HG02642 (cell line): ENCODE results near the gene ARL5C.
"Not testable (repeated sequence)": the region's sequence is repeated elsewhere in the genome, so short reads cannot be mapped to it uniquely, and the experiment has no call there.

ENCODE experiments used
- ATAC-seq: cut with Tn5 transposase; IDR thresholded peaks from one replicate; pipeline ENCODE4 v1.9.1; 2021; ENCODE audit warnings: mild to moderate bottlenecking; ENCODE audit not compliant: unreplicated experiment, poor library complexity

Gene ARL5C

DNA sequence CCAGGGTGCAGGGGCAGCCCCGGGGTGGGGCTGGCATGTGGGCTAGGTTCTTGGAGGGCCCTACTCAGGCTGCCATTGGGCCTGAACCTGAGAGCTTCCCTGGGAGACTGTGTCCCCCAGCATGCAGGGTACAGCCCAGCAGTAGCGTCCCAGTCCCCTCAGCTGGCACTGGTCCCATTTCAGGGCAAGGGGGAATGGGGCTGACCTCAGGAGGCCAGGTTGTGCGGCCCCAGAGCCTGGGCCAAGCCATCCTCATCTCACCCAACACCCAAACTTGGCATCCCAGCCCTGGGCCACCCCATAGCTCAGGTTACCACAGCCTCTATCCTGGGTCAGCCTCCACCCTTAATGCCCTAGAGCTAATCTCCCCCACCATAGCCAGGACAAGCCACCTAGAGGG lies 20.8 kb downstream of the ARL5C start:
- ATAC-seq = no peak

DNA sequence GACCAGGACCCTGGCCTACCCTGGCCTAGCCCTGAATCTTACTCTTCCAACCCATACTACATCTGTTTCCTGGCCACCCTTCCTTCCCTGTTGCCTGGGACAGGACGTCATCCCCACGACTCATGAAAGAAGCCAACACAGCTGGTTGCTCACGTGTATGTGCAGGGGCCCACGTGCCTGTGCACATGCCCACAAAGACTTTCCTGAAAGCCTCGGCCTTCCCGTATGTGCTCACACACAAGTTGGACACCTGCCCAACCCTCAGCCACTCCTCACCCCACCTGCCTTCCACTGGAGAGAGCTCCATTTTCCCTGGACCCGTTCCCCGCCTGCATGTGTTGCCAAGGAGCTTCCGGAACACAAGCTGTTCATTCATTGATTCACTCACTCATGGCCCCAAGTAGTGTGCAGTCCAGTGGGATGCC lies 21.5 kb downstream of the ARL5C start:
- no peak for ATAC-seq

DNA sequence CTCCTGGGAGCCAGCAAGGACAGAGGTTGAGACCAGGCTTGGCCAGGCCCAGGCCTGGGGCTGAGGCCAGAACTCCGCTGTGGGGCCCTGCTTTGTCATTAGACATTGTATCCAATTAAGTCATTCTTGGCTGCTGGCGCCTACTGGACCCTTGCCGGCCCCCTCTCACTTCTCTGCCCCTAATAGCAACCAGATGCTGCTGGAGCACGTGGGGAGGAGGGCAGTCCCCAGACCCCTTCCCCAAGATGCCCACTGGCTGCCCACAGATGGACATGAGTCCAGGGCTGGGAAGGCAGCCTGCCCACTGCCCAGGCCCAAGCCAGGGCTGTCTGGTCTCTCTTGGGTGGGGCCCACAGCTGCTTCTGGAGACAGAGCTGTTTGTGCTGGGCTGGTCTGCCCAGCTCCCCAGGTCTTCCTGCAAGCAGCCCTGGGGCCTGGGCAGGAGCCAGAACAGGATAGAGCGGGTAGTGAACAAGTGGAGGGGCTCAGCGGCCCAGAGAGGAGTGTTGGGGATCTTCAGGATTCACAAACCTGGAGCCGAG lies 22.3 kb downstream of the ARL5C start:
- no peak for ATAC-seq

DNA sequence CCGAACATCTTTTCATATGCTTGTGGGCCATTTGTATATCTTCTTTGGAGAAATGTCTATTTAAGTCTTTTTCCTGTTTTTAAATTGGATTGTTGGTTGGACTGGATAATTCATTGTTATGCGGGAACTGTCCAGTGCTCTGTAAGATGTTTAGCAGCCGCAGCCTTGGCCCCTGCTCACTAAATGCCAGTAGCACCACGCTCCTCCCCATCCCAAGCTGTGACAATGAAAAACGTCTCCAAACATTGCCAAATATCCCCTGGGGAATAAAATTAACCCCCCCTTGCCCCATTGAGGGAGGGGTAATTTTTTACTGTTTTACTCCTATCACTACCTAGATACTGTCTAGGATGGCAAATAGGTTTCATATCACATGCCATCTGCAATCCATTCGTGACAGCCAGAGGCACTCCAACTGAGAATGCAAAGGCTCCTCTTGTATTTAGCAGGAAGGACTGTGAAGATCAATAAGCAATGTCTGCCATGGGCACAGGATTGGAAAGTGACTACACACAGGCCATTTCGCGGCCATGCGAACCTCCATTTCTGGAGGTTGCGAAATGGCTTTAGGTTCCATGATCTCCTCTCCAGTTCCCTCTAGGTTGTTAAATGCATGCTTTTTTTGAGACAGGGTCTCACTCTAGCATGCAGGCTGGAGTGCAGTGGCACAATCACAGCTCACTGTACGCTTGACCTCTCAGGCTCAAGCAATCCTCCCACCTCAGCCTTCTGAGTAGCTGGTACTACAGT lies 23.9 kb downstream of the ARL5C start:
- no peak for ATAC-seq

DNA sequence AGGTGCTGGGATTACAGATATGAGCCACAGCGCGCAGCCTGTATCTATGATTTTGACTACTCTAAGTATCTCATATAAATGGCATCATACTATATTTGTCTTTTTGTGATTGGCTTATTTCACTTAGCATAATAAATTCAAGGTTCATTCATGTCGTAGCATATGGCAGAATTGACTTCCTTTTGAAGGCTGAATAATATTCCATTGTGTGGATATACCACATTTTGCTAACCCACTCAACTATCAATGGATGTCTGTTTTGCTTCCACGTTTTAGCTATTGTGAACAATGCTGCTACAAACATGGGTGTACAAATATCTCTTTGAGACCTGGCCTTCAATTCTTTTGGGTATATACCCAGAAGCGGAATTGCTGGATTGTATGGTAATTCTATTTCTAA lies 24.7 kb downstream of the ARL5C start:
- ATAC-seq = no peak

DNA sequence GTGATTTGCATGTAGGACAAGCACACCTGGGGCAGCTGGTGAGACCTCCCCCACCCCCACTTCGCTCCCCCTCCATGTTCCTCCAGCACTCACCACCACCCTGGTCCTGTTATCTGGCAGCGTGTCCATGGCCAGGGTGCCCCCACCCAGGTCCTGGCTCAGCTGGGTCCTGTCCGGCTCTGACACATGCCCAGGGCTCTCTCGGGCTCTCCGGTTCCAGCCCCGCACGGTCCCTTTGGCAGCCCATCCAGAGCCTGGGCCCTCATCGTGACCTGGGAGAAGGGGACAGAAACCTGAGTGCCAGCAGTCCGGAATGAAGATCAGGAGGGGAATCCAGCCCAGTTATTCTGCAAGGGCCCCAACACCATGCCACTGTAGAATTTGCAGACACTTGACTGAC lies 26.4 kb downstream of the ARL5C start:
- ATAC-seq = no peak

DNA sequence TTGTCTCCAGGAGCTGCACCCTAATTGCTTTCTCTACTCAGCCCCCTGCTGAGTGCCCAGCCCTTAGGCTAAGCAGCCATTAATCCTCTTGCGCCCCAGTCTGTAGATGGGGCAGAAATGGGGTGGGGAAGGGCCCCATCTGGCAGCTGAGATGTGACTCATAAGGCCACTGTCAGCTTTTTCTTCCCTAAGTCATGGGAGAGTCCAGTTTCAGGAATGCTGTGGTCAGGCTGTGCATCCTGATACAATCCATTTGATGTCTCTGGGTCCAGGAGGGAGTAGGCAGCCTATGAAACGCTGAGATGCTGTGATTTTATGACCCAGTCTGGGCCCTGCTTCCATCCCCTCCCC lies 26.8 kb downstream of the ARL5C start:
- no peak for ATAC-seq

DNA sequence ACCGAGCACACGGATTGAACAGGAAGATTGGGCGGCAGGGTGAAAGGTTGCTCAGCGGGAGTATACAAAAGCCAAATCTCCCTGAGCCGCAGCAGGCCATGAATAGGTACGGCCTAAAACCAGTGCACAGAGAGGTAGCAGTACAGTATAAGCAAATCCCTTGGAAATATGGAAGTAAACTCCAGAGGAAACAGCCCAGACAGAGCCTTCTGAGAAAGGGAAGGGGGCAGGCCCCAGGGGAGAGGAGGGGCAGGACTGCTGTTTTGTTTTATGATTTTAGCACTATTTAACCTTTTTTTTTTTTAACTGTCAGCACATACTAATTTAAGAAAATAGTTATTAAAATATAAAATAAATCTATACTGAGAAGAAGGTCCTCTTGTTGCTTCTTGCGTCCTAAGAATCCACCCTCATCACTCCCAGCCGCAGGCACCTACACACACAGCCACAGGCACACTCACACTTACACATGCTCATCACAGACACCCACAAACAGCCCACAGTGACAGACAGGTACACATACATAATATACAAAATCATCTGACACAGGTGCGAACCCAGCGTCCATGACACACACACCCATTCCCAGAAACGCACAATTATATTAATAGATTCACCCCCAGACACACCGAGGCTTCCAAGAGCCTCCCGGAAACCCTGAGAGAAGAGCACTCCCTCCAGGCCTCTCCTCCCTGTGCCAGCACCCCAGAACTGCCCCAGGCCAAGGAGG lies 27.4 kb downstream of the ARL5C start:
- ATAC-seq = no peak

DNA sequence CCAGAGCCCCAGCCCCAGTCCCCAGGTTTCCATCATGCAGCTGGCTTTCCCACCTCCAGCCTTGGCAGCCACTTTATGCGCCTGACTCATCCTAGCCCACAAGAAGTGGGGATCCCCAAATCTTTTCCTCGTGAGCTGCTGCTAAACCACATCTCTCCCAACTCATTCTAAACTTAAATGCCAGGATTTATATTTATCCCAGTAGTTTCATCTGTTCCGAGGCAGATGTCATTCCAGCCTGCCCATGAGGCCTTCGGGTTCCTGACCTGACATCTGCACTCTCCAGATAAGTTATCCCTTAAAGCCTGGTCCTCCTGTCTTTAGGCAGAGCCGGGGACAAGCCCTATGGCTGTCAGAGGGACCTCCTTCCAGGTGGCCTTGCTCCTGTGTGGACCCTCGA lies 31.1 kb downstream of the ARL5C start:
- ATAC-seq = no peak

DNA sequence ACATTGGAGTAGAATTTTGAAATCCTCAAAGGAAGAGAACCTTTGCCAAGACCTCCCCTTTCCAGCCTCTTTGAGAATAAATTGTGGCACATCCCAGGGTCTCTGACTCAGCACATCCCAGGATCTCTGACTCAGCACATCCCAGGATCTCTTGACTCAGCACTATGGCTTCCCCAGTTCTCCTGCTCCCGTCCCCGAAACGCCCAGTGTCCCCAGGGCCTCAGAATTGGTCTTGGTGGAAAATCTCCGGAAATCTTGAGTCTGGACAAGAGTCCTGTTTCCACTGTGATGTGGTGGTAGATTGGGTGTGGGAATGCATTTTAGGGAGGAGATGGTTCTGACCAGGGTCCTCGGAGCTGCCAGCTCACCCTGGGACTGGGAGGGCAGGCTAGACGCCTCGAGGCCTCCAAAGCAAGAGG lies 33.8 kb downstream of the ARL5C start:
- ATAC-seq = no peak

DNA sequence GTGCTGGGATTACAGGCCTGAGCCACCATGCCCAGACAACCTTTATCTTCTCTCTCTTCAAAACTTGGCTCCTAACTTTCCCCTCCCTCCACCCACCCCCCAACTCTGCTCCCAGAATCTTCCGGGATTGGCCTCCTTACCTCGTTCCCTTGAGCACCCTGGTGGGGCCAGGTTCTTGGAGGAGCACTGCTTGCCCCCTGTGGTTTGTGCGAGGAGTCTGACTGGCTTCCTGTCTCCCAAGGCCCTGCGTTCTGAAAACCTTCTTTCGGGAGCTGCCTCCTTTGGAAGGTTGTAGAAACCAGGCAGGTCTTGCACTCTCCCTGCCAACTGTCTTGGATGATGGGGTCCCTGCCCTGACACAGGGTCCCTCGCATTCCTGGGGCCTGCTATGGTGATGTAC lies 34.3 kb downstream of the ARL5C start:
- no peak for ATAC-seq

DNA sequence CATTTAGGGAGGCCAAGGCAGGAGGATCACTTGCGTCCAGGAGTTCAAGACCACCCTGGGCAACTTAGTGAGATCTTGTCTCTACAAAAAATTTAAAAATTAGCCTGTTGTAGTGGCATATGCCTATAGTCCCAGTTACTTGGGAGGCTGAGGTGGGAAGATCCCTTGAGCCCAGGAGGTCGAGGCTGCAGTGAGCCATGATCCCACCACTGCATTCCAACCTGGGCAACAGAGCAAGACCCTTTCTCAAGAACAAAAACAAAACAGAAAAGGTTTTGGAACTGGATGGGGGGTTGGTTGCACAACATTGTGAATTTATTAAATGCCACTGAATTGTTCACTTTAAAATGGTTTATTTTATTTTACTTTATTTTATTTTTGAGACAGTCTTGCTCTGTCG lies 35.8 kb downstream of the ARL5C start:
- ATAC-seq = no peak

DNA sequence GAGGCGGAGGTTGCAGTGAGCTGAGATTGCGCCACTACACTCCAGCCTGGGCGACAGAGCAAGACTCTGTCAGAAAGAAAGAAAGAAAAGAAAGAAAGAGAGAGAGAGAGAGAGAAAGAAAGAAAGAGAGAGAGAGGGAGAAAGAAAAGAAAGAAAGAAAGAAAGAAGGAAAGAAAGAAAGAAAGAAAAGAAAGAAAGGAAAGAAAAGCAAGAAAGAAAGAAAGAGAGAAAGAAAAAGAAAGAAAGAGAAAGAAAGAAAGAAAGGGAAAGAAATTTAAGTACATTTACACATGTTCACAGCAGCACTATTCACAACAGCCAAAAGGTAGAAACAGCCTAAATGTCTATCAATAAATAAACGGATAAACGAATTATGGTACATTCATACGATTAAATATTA lies 36.4 kb downstream of the ARL5C start:
- ATAC-seq = not testable (repeated sequence)

DNA sequence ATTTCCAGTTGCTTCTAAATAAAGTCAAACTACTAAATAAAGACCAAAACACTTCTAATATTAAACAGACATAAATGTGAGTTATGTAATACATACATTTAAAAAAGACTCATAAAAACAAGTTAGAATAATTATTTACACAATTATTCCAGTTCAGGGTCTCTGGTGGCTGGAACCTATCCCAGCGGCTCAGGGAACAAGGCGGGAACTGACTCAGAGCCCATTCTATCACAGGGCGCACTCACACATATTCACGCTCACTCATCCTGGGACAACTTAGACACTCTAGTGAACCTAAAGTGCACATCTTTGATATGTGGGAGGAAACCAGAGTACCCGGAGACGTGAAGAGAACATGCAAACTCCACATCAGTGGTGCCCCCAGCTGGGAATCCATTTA lies 39.5 kb downstream of the ARL5C start:
- no peak for ATAC-seq

DNA sequence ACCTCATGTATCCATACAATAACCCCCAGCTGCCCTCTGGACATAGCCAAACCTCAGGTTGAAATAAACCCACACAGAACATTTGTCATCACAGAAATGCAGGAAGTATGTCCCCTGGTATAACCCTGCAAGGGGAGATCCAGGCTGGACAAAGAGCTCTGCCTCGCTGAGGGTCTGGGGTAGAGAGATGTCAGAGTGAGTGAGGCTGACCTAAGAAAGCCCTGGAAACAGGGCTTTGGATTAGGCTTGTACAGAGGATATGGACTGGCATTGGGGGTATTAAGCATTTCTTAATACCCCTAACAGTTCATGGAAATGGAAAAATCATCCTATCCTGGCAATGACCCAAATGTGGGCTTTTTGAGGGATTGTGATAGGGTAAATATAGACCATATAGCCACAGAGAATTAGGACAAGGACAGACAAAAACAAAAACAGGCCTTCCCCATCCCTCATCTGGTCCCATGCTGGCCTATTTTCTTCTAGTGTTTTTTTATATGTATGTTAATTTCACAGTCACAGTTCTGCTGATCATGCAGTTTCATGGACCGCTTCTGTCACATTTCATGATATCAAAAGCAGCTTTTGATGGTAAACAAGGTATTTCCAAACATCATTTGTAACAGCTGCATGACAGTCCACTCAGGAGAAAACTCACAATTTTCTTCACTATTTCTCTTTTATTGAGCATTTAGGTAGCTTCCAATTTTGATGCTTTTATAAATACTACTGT lies 40.7 kb downstream of the ARL5C start:
- no peak for ATAC-seq

DNA sequence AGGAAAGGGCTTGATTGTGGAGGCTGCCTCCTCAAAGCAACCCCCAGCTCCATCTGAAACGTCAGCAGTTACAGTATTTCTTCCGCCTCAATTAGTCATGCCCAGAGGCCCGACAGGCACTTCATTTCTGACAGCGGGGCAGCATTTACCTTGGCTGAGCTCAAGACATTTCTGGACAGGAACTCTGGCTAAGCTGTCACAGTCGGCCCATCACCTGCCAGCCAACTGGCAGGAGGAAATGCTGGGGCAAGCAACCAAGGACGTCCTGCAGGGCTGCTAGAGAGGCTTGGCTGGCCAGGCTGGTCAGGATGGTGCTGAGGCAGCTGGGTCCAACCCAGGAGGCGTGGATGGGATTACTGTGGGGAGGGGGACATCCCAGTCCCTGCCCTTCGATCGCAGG lies 42.3 kb downstream of the ARL5C start:
- ATAC-seq = no peak

DNA sequence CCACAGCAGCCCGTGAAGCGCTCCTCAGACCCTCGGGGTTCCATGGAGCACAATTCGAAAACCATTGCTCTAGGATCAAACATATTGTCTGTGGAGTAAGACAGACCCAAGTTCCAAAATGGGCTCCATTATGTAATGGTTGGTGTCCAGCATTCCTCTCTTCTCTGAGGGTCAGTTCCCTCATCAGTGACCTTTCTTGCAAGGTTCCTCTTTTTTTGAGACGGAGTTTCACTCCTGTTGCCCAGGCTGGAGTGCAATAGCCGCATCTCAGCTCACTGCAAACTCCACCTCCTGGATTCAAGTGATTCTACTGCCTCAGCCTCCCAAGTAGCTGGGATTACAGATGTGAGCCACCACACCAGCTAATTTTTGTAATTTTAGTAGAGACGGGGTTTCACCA lies 43.0 kb downstream of the ARL5C start:
- no peak for ATAC-seq

DNA sequence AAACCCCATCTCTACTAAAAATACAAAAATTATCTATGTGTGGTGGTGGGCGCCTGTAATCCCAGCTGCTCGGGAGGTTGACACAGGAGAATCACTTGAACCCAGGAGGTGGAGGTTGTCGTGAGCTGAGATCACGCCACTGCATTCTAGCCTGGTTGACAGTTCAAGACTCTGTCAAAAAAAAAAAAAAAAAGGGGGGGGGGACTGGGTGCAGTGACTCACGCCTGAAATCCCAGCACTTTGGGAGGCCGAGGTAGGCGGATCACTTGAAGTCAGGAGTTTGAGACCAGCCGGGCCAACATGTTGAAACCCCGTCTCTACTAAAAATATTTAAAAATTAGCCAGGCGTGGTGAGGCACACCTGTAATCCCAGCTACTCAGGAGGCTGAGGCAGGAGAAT lies 44.0 kb downstream of the ARL5C start:
- not testable (repeated sequence) for ATAC-seq

DNA sequence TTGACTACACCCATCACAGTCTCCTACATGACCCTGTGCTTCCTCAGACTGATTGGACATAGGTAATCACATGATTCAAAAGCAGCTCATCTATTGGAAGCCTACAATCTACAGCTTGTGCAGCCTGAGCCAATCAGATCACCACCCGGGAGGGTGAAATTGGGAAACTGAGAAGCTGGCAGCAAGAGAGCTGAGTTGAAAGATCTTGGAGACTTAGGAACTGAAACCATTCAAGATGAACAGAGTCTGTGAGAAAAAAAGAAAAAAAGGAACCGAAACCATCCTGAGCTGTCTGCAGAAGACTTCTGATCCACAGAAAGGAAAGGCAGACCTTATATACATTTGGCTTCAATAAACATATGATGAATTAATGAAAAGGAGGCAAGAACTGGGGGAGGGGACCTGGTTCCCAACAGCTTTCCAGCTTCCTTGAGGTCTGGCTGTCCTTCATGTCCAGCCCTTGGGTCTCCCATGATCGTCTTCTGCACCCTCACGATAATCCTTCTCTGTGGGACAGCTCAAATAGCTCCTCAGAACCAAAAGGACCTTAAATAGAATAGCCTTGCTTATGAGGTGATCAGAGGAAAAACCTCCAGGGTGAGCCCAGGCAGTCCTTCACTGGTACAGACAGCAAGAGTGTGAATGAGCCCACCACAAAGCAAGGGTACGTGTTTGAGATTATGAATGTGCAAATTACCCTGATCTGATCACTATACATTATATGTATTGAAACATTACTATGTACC lies 47.1 kb downstream of the ARL5C start:
- ATAC-seq = peak; percentile 44

DNA sequence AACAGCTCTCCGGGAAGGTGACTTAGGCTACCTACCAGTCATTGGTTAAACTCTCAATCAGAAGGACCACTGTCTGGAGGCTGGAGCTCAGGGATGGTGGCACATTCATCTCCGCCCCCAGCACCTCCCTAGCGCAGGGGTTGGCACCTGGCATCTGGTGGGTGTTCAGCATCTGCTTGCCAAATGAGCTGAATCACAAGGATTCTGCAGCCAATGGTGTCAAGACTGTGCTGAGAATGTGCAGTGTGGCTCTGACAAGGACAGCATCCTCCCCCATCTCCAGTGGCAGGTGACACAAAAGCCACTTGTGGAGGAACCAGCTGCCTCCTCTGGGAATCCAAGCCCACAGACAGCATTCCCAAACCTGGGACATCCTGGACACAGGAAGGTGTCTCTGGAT lies 49.7 kb downstream of the ARL5C start:
- no peak for ATAC-seq
